B cell (primary cell): ENCODE data around the gene HMGCS1. TPM values are rescaled to one million over a fixed set of nuclear protein-coding genes. Genes with fewer than 3 reads are reported as not detected.

Experiments used
- ATAC-seq: fragments of 200-7000 bp; cut with Tn5 transposase; one replicate; pipeline ENCODE4 v1.10.0; 2021; ENCODE audit warnings: low read depth, mild to moderate bottlenecking, moderate number of reproducible peaks, moderate library complexity
- CTCF ChIA-PET: fragments of 350-600 bp; sonication (Branson Sonifier 250); formaldehyde crosslinking; loops from one replicate; lab custom pipeline; 2021; ENCODE audit warnings: antibody characterized with exemption, inconsistent platforms; lab: Charles Lee
- POLR2A ChIA-PET: fragments of 350-600 bp; sonication (Branson Sonifier 250); formaldehyde crosslinking; loops from one replicate; lab custom pipeline; 2021; ENCODE audit warnings: antibody characterized with exemption; lab: Charles Lee
- DNase-seq: peaks from one replicate; pipeline ENCODE4 v3.0.0; 2013
- H2AFZ ChIP-seq: 2 replicates; pipeline ENCODE4 v1.6.1; 2012; ENCODE audit warnings: mild to moderate bottlenecking, low read depth, low read length; ENCODE audit not compliant: insufficient read depth, poor library complexity, severe bottlenecking
- H3K27ac ChIP-seq, 2 donors: 1 replicate in 1 of 2; 2 replicates in 1 of 2; pipeline ENCODE4 v1.5.1; 2012 to 2013; ENCODE audit warnings: low read length in 2 of 2, mild to moderate bottlenecking in 2 of 2, moderate library complexity in 1 of 2
- H3K27me3 ChIP-seq, 4 experiments: fragments of 200-600 bp in 1 of 4; sonication (generic) in 1 of 4; replicated peaks in 1 of 4; 1 replicate in 2 of 4; 2 replicates in 2 of 4; pipeline versions ENCODE4 v1.6.1 to v1.7.0; 2013 to 2016; ENCODE audit warnings: low read length in 3 of 4, mild to moderate bottlenecking in 2 of 4, mixed read lengths in 1 of 4, moderate library complexity in 1 of 4; ENCODE audit not compliant: insufficient read depth in 4 of 4, control insufficient read depth in 3 of 4; ENCODE audit errors: control extremely low read depth in 1 of 4
- H3K36me3 ChIP-seq, 2 experiments: replicated peaks in 1 of 2; 1 replicate in 1 of 2; 2 replicates in 1 of 2; pipeline versions ENCODE4 v1.6.1 to v1.7.1; 2013; ENCODE audit warnings: low read length in 1 of 2; ENCODE audit not compliant: insufficient read depth in 2 of 2, control insufficient read depth in 1 of 2; ENCODE audit errors: control extremely low read depth in 1 of 2, extremely low read depth in 1 of 2
- H3K4me1 ChIP-seq, 2 donors: fragments of 200-600 bp in 1 of 2; sonication (generic) in 1 of 2; 1 replicate in 1 of 2; 2 replicates in 1 of 2; pipeline versions ENCODE4 v1.5.1 to v1.6.1; 2013 to 2017; ENCODE audit warnings: low read length in 2 of 2; ENCODE audit not compliant: control insufficient read depth in 2 of 2, insufficient read depth in 2 of 2
- H3K4me2 ChIP-seq: replicated peaks from 2 replicates; pipeline ENCODE3; 2012; ENCODE audit warnings: mild to moderate bottlenecking, low read depth, low read length; ENCODE audit not compliant: poor library complexity, severe bottlenecking
- H3K4me3 ChIP-seq, 5 experiments: fragments of 200-600 bp in 1 of 5; sonication (generic) in 1 of 5; 1 replicate in 3 of 5; 2 replicates in 2 of 5; pipeline versions ENCODE4 v1.5.1 to v1.7.0; 2011 to 2016; ENCODE audit warnings: low read length in 4 of 5, mild to moderate bottlenecking in 4 of 5, low read depth in 2 of 5, control low read depth in 1 of 5, moderate library complexity in 1 of 5; ENCODE audit not compliant: insufficient read depth in 1 of 5; ENCODE audit errors: control extremely low read depth in 1 of 5, extremely low read depth in 1 of 5
- H3K79me2 ChIP-seq: fragments of 200-600 bp; sonication (generic); one replicate; pipeline ENCODE4 v1.6.0; 2016; ENCODE audit warnings: low read length; ENCODE audit not compliant: control insufficient read depth, insufficient read depth
- H3K9ac ChIP-seq: fragments of 200-600 bp; sonication (generic); 2 replicates; pipeline ENCODE4 v1.6.1; 2017; ENCODE audit warnings: mild to moderate bottlenecking, low read length, moderate library complexity
- H3K9me3 ChIP-seq, 3 donors: one replicate each; pipeline versions ENCODE4 v1.6.1 to v1.7.1; 2013; ENCODE audit warnings: low read length in 2 of 3; ENCODE audit not compliant: control insufficient read depth in 2 of 3, insufficient read depth in 1 of 3; ENCODE audit errors: control extremely low read depth in 1 of 3
- H4K20me1 ChIP-seq: 2 replicates; pipeline ENCODE4 v1.6.0; 2012; ENCODE audit warnings: mild to moderate bottlenecking, low read length; ENCODE audit not compliant: insufficient read depth, control insufficient read depth, poor library complexity, severe bottlenecking
- H3K27ac Mint-ChIP-seq: one replicate; pipeline ENCODE4 v1.8.0; 2021; ENCODE audit warnings: mixed read lengths
- H3K27me3 Mint-ChIP-seq: one replicate; pipeline ENCODE4 v1.8.0; 2021; ENCODE audit warnings: mixed read lengths
- H3K4me1 Mint-ChIP-seq: one replicate; pipeline ENCODE4 v1.8.0; 2021; ENCODE audit warnings: mixed read lengths
- H3K4me3 Mint-ChIP-seq: one replicate; pipeline ENCODE4 v1.8.0; 2021; ENCODE audit warnings: mixed read lengths
- H3K9me3 Mint-ChIP-seq: one replicate; pipeline ENCODE4 v1.8.0; 2022; ENCODE audit warnings: mixed read lengths; ENCODE audit not compliant: insufficient read depth
- EZH2 ChIP-seq: IDR thresholded peaks from 2 replicates; pipeline ENCODE4 v1.6.1; 2012; ENCODE audit warnings: borderline replicate concordance, low read depth, mild to moderate bottlenecking, moderate library complexity, low read length; ENCODE audit not compliant: insufficient read depth, poor library complexity, severe bottlenecking
- WGBS: methylation state at CpG from one replicate; pipeline ENCODE4 v1.1.5; 2013; ENCODE audit warnings: missing lambda C conversion rate; ENCODE audit not compliant: insufficient coverage; 5-methylcytosine and 5-hydroxymethylcytosine counted together
- intact Hi-C: fragments of 100-400 bp; cut with micrococcal nuclease; formaldehyde crosslinking; loops from one replicate; pipeline ENCODE4 v1.10.0; 2022
- polyA plus RNA-seq: library from polyadenylated mRNA; depleted of rRNA; stranded (reverse); fragments of >200 nt; gene quantifications from 2 replicates; pipeline ENCODE4 v1.2.3, GENCODE V29; 2012
- total RNA-seq, 2 donors: library from RNA; stranded (reverse); fragments of 120-200 nt in 1 of 2; gene quantifications; 1 replicate in 1 of 2; 2 replicates in 1 of 2; pipeline versions ENCODE4 v1.2.3 to v1.2.4, GENCODE V29; 2013 to 2022
- TF ChIP-seq, protein P1 (sequence below): fragments of 200-600 bp; IDR thresholded peaks from one replicate; pipeline ENCODE4 v1.8.0; 2022; ENCODE audit warnings: antibody characterized with exemption, mild to moderate bottlenecking

The HMGCS1 gene
- total and polyA plus RNA-seq, 2 donors (not counting 1 experiment from before 2014, with no cell fraction given) = 16.3 to 68.7 TPM

DNA sequence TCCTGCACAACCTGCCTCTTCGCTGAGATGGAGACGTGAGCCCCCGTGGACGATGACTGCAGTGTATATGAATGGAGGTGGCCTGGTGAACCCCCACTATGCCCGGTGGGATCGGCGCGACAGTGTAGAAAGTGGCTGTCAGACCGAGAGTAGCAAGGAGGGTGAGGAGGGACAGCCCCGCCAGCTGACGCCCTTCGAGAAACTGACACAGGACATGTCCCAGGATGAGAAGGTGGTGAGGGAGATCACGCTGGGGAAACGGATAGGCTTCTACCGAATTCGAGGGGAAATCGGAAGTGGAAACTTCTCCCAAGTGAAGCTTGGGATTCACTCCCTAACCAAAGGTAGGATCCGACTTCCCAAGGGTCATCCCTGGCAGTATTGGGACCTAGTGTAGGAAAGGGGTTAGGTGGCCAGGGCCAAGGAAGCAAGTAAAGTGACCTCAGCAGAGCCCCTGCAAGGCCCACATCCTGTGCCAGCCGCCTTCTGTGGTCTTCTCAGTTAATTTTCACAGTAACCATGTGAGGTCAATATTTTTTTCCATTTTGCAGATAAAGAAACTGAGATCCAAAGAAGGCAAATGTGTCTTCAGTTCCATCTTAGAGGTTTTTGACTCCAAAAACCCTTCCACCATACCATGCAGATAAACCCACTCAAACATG is 67.4 kb downstream of the HMGCS1 start:
- Histone ChIP-seq H3K36me3 (no peaks in the 10 kb centered on the region), H3K4me1 (no peaks in the 10 kb centered on the region), H3K27me3 (peaks cover 0 to 2% (median 0%) of the 10 kb centered on the region in 4 experiments), H3K27ac (no peak overlapping the region), H3K9me3 (peaks cover 0 to 3% (median 0%) of the 10 kb centered on the region in 3 donors), H3K4me3 (no peak overlapping the region), H2AFZ (no peak overlapping the region), H3K79me2 (no peaks in the 10 kb centered on the region), H3K4me2 (no peak overlapping the region), H4K20me1 (no peaks in the 10 kb centered on the region), H3K9ac (no peak overlapping the region)
- H3K27ac Mint-ChIP-seq = no peak overlapping the region
- 85% methylated on average over 14 of the region's 19 CpGs for WGBS
- intact Hi-C loops = no loop called here
- CTCF ChIA-PET = no interaction called here
- no peaks in the 10 kb centered on the region for H3K9me3 Mint-ChIP-seq
- no peak for DNase-seq
- H3K4me1 Mint-ChIP-seq = no peaks in the 10 kb centered on the region
- TF ChIP-seq, protein P1, sequence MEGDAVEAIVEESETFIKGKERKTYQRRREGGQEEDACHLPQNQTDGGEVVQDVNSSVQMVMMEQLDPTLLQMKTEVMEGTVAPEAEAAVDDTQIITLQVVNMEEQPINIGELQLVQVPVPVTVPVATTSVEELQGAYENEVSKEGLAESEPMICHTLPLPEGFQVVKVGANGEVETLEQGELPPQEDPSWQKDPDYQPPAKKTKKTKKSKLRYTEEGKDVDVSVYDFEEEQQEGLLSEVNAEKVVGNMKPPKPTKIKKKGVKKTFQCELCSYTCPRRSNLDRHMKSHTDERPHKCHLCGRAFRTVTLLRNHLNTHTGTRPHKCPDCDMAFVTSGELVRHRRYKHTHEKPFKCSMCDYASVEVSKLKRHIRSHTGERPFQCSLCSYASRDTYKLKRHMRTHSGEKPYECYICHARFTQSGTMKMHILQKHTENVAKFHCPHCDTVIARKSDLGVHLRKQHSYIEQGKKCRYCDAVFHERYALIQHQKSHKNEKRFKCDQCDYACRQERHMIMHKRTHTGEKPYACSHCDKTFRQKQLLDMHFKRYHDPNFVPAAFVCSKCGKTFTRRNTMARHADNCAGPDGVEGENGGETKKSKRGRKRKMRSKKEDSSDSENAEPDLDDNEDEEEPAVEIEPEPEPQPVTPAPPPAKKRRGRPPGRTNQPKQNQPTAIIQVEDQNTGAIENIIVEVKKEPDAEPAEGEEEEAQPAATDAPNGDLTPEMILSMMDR = no peak
- no peak for TF ChIP-seq EZH2
- POLR2A ChIA-PET = no interaction called here
- H3K27me3 Mint-ChIP-seq = peaks cover 54% of the 10 kb centered on the region
- no peak for ATAC-seq
- H3K4me3 Mint-ChIP-seq = no peak overlapping the region

DNA sequence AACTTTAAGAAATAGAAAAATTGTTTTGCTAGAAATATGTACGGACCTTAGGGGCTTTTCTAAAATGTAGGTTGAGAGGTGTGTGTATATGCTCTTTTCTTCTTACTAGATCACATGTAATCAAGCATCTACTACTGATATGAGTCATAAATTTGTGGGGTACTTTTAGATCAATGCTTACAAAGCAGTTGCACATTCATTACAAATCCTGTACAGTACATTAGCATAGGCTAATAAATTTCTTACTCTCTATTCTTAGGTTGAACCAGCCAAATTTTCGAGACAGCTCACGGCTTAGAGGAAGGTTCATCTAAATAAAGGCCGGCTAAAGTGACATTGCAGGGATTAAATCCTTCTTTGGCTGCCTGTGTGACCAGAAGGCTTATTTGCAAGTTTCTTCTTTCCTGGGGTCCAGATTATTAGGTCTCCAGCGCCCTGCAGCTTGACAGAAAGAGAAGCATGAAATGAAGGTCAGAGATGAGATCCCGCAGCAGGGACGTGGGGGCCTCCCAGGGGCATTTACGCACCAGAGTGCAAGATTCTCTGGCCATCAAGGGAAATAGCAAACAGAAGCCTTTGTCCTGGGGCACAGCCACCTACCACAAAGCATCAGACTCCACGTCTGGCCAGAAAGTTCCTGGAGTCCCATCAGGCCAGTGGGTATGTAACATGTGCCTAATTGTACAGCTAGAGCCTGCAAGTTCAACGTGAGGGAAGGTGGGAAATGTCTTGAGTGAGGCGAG is 68.2 kb downstream of the HMGCS1 start:
- intact Hi-C loops = no loop called here
- H3K9me3 Mint-ChIP-seq = no peaks in the 10 kb centered on the region
- no peak for DNase-seq
- H3K27ac ChIP-seq = no peak overlapping the region
- no peak overlapping the region for H3K4me2 ChIP-seq
- CTCF ChIA-PET = no interaction called here
- WGBS = 72% methylated on average over 9 of the region's 11 CpGs
- TF ChIP-seq EZH2 = no peak
- TF ChIP-seq, protein P1 = no peak
- H3K27me3 ChIP-seq = peaks cover 0 to 2% (median 0%) of the 10 kb centered on the region in 4 experiments
- no peak overlapping the region for H3K4me3 ChIP-seq
- no peaks in the 10 kb centered on the region for H3K79me2 ChIP-seq
- no peak overlapping the region for H3K9ac ChIP-seq
- H3K4me1 ChIP-seq = no peaks in the 10 kb centered on the region
- ATAC-seq = no peak
- POLR2A ChIA-PET = no interaction called here
- no peaks in the 10 kb centered on the region for H3K4me1 Mint-ChIP-seq
- peaks cover 56% of the 10 kb centered on the region for H3K27me3 Mint-ChIP-seq
- peaks cover 0 to 3% (median 0%) of the 10 kb centered on the region in 3 donors for H3K9me3 ChIP-seq
- no peak overlapping the region for H3K27ac Mint-ChIP-seq
- no peaks in the 10 kb centered on the region for H4K20me1 ChIP-seq
- no peaks in the 10 kb centered on the region for H3K36me3 ChIP-seq
- no peak overlapping the region for H2AFZ ChIP-seq
- no peak overlapping the region for H3K4me3 Mint-ChIP-seq
